K562 (cell line): ENCODE results near the gene CTSH. TPM values are rescaled to one million over a fixed set of nuclear protein-coding genes. Genes with fewer than 3 reads are reported as not detected.

Experiments used
- BACH1 ChIP-seq: fragments of 200-800 bp; sonication (Bioruptor generic); IDR thresholded peaks from 2 replicates; pipeline ENCODE4 v1.6.1; 2016; ENCODE audit warnings: missing genetic modification characterization, missing compliant biosample characterization
- MGA ChIP-seq: fragments of 450-650 bp; IDR thresholded peaks from 2 replicates; pipeline ENCODE4 v1.6.1; 2016; ENCODE audit warnings: mild to moderate bottlenecking, moderate library complexity
- RBM15 ChIP-seq: fragments of 200-400 bp; formaldehyde crosslinking; IDR thresholded peaks from 2 replicates; pipeline ENCODE4 v1.6.1; 2018; ENCODE audit warnings: mild to moderate bottlenecking, low read length, moderate library complexity; ENCODE audit not compliant: insufficient read depth
- RBM22 ChIP-seq: fragments of 200-400 bp; formaldehyde crosslinking; IDR thresholded peaks from 2 replicates; pipeline ENCODE4 v1.6.1; 2018; ENCODE audit warnings: low read length, low read depth; ENCODE audit not compliant: poor library complexity, severe bottlenecking
- SIN3A ChIP-seq, 2 experiments: fragments of 150-350 bp in 1 of 2; IDR thresholded peaks; 2 replicates each; pipeline ENCODE4 v1.6.1; 2011 to 2016; ENCODE audit warnings: borderline replicate concordance in 2 of 2, low read depth in 2 of 2, low read length in 2 of 2, mild to moderate bottlenecking in 2 of 2, moderate library complexity in 2 of 2; ENCODE audit not compliant: control insufficient read depth in 1 of 2
- SMARCE1 ChIP-seq: fragments of 450-650 bp; IDR thresholded peaks from 2 replicates; pipeline ENCODE4 v1.7.1; 2016; ENCODE audit warnings: mild to moderate bottlenecking
- SOX6 ChIP-seq: fragments of 450-650 bp; IDR thresholded peaks from 2 replicates; pipeline ENCODE4 v1.6.1; 2014; ENCODE audit warnings: mild to moderate bottlenecking
- ZKSCAN1 ChIP-seq: fragments of 150-350 bp; IDR thresholded peaks from 2 replicates; pipeline ENCODE4 v1.6.1; 2016; ENCODE audit warnings: low read depth, low read length
- polyA plus RNA-seq, 8 experiments: library from polyadenylated mRNA; depleted of rRNA in 4 of 8; stranded (reverse) in 5 of 8; unstranded in 3 of 8; fragments of >200 nt; fragmentation: Nextera tagmentation in 2 of 8; fragmentation: Illumina TruSeq in 1 of 8; extraction: Ambion mirVana in 2 of 8; extraction: Trizol in 1 of 8; gene quantifications; 2 replicates each; pipeline versions ENCODE4 v1.2.1 to v1.2.3, GENCODE V29; 2011 to 2014; ENCODE audit warnings: inconsistent platforms in 1 of 8, missing spikeins in 1 of 8
- total RNA-seq, 7 experiments: library from RNA; depleted of rRNA in 6 of 7; stranded (reverse); fragments of >200 nt in 6 of 7; fragmentation: Illumina TruSeq in 2 of 7; extraction: Trizol in 2 of 7; gene quantifications; 2 replicates each; pipeline versions ENCODE4 v1.2.1 to v1.2.3, GENCODE V29; 2011 to 2021; ENCODE audit warnings: low replicate concordance in 1 of 7
- TF ChIP-seq, protein P1 (sequence below): sonication (generic); formaldehyde crosslinking; IDR thresholded peaks from 2 replicates; pipeline ENCODE4 v1.8.1; 2023; ENCODE audit warnings: mild to moderate bottlenecking, missing genetic modification reagents

CTSH gene
- total and polyA plus RNA-seq, 9 of the 15 experiments (the other 6 are each of a cell fraction or from before 2014, with no cell fraction given), result 15.0 to 462 (median 173) TPM

- TF ChIP-seq MGA (no peak), SOX6 (0 out of 2 replicates have a peak, but pooled peaks have one; percentile 7), SIN3A (IDR thresholded peaks at IDR 0.05; ENCODE audit: borderline replicate concordance in 2 of 2, control insufficient read depth in 1 of 2, low read depth in 2 of 2, low read length in 2 of 2) (peak in 1 of 2 experiments; percentile 51; a peak in 1 of 4 replicates), ZKSCAN1 (no peak), RBM22 (no peak), BACH1 (tag) (peak; percentile 49; the same call in 1 of the 2 replicates), RBM15 (no peak), SMARCE1 (peak; percentile 40; the same call in 1 of the 2 replicates)
- TF ChIP-seq, protein P1, sequence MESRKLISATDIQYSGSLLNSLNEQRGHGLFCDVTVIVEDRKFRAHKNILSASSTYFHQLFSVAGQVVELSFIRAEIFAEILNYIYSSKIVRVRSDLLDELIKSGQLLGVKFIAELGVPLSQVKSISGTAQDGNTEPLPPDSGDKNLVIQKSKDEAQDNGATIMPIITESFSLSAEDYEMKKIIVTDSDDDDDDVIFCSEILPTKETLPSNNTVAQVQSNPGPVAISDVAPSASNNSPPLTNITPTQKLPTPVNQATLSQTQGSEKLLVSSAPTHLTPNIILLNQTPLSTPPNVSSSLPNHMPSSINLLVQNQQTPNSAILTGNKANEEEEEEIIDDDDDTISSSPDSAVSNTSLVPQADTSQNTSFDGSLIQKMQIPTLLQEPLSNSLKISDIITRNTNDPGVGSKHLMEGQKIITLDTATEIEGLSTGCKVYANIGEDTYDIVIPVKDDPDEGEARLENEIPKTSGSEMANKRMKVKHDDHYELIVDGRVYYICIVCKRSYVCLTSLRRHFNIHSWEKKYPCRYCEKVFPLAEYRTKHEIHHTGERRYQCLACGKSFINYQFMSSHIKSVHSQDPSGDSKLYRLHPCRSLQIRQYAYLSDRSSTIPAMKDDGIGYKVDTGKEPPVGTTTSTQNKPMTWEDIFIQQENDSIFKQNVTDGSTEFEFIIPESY (CRISPR knock-in tag), result no peak
These were observed 70.8 kb downstream of the CTSH start (continued) for GRCh38 chr15:78873793-78874765.
